GM10266 (cell line): ENCODE results near the gene RNF212.

Source experiments
- DNase-seq: peaks from one replicate; pipeline ENCODE4 v3.0.0; 2012; ENCODE audit errors: extremely low spot score
- TF ChIP-seq, protein P1 (sequence below): IDR thresholded peaks from 2 replicates; pipeline ENCODE4 v1.5.1; 2012; ENCODE audit warnings: mild to moderate bottlenecking, low read depth; ENCODE audit not compliant: control insufficient read depth, insufficient read depth; ENCODE audit errors: missing control alignments

RNF212 gene

GRCh38 chr4:1030031-1030430 lies 83.3 kb downstream of the RNF212 start:
- TF ChIP-seq, protein P1, sequence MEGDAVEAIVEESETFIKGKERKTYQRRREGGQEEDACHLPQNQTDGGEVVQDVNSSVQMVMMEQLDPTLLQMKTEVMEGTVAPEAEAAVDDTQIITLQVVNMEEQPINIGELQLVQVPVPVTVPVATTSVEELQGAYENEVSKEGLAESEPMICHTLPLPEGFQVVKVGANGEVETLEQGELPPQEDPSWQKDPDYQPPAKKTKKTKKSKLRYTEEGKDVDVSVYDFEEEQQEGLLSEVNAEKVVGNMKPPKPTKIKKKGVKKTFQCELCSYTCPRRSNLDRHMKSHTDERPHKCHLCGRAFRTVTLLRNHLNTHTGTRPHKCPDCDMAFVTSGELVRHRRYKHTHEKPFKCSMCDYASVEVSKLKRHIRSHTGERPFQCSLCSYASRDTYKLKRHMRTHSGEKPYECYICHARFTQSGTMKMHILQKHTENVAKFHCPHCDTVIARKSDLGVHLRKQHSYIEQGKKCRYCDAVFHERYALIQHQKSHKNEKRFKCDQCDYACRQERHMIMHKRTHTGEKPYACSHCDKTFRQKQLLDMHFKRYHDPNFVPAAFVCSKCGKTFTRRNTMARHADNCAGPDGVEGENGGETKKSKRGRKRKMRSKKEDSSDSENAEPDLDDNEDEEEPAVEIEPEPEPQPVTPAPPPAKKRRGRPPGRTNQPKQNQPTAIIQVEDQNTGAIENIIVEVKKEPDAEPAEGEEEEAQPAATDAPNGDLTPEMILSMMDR: no peak
- DNase-seq: no peak

DNA sequence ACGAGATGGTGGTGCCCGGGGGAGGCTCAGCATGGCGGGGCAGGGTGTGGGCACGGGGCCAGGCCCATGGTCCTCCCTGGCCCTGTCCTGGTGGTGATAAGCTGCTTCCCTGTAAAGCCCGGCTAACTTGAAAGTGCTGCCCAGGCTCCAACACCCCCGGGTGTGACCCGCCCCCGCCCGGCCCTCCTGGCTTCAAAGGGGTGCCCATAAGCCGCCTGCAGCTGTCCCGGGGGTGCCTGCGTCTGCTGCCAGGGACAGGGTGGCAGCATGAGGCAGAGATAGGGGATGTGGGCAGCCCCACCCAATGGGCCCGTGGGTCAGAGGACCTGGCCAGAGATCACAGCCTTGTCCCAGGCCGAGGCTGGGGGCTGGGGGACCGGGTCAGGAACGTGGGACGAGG lies 83.8 kb downstream of the RNF212 start:
- TF ChIP-seq, protein P1: no peak
- DNase-seq: no peak

DNA sequence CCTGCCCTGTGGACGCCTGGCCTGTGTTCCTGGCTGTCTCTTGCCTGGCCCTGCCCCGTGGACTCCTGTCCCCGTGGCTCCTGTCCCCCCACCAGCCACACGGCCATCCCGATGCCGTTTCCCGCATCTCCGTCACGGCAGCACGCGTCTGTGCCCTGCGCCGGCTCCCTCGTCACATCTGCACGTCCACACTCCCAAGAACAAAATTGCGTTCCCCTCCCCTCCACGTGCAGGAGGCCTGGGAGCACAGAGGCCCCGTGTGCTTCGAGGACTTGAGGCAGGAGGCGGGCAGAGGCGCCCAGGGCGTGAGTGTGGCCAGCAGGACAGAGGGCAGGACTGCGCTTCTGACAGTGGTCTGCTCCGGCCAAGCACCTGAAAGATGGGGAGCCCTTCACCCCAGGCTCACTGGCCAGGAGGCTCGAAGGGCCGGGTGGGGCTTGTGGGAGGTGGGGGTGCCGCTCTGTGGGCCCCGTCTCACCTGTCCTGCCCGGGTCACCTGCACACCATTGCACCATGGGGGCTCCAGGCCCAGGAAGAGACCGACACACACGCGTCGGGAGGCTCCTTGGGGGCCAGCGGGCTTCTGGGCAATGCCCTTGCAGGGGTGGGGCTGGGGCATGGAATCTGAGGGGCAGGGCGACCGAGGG lies 84.7 kb downstream of the RNF212 start:
- DNase-seq: no peak
- TF ChIP-seq, protein P1: no peak

DNA sequence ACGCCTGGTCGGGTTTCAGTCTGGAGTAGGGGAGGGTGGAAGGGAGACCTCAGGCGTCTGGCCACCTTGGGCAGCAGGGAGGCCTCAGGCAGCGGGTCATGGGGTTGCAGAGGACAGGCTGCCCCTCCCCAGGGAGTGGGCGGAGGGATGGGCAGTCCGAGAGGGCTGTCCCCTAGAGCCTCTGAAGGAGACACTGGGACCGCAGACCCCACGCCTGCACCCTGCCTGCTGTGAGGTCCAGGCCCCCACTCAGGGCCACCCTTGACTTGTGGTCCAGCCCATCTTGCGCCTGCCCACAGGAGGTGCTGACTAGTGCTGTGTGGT lies 85.5 kb downstream of the RNF212 start:
- DNase-seq: no peak
- TF ChIP-seq, protein P1: no peak

DNA sequence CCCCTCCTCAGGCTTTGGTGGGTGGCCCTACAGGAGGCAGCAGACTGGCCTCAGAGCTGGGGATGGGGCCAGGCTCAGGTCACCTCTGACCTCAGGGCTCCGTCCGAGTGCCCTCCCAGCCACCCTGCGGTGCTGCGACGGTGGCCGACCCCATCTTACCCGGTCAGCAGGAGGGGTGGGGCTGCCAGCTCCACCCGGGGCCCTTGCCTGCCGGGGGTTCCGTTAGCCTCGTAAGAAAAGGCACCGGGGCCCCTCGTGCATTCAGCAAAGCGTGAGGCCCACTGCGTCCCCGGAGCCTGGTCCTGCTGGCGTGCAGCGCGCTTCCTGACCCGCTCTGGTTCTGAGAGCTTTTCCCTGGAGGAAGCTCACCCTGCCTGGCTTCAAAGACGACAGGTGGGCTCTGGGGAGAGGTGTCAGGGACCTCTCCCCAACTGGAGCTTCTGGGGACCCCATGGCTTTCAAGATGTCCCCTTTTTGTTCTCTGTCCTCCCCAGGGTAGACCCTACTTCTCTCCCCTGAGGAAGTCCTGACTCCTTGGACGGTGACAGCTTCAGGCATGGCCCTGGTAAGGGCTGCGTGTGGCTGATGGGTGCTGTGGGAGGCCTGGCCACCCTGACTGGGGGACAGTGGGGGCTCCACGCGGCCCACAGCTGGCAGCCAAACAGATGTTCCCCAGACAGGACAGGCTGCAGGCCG lies 86.0 kb downstream of the RNF212 start:
- TF ChIP-seq, protein P1: no peak

DNA sequence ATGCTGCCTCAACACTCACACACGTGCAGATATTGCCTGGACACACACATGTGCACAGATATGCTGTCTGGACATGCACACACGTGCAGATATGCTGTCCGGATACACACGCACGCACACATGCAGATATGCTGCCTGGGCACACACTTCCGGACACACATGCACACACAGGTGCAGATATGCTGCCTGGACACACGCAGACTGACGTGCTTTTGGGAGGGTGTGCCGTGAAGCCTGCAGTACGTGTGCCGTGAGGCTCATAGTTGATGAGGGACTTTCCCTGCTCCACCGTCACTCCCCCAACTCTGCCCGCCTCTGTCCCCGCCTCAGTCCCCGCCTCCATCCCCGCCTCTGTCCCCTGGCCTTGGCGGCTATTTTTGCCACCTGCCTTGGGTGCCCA lies 87.2 kb downstream of the RNF212 start:
- peak; percentile 92 for DNase-seq
- TF ChIP-seq, protein P1: no peak

More for the DNA sequence above, 86.0 kb downstream of the RNF212 start:
- DNase-seq: no peak

GRCh38 chr4:1024882-1025545 lies 88.3 kb downstream of the RNF212 start:
- no peak for DNase-seq
- TF ChIP-seq, protein P1: no peak
